GM12801 (cell line): ENCODE measurements around the gene HEATR5A.

Source experiments
- TF ChIP-seq, protein P1 (sequence below): IDR thresholded peaks from one replicate; pipeline ENCODE4 v1.5.1; 2011; ENCODE audit warnings: control low read depth; ENCODE audit not compliant: insufficient read length; ENCODE audit errors: extremely low read depth

The HEATR5A gene

GRCh38 chr14:31257244-31257553 lies 163.2 kb downstream of the HEATR5A start:
- TF ChIP-seq, protein P1, sequence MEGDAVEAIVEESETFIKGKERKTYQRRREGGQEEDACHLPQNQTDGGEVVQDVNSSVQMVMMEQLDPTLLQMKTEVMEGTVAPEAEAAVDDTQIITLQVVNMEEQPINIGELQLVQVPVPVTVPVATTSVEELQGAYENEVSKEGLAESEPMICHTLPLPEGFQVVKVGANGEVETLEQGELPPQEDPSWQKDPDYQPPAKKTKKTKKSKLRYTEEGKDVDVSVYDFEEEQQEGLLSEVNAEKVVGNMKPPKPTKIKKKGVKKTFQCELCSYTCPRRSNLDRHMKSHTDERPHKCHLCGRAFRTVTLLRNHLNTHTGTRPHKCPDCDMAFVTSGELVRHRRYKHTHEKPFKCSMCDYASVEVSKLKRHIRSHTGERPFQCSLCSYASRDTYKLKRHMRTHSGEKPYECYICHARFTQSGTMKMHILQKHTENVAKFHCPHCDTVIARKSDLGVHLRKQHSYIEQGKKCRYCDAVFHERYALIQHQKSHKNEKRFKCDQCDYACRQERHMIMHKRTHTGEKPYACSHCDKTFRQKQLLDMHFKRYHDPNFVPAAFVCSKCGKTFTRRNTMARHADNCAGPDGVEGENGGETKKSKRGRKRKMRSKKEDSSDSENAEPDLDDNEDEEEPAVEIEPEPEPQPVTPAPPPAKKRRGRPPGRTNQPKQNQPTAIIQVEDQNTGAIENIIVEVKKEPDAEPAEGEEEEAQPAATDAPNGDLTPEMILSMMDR, result no peak

GRCh38 chr14:31256534-31257243 lies 163.7 kb downstream of the HEATR5A start:
- TF ChIP-seq, protein P1, result no peak

DNA sequence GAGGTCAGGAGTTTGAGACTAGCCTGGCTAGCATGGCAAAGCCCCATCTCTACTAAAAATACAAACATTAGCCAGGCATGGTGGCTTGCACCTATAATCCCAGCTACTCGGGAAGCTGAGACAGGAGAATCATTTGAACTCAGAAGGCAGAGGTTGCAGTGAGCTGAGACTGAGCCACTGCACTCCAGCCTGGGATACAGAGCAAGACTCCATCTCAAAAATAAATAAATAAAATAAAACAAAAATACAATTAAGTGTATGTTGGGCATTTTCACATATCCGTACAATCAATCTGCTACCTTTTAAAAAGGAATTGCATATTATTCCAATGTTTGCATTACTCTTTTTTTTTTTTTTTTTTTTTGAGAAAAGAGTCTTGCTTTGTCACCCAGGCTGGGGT lies 165.1 kb downstream of the HEATR5A start:
- TF ChIP-seq, protein P1, result no peak

DNA sequence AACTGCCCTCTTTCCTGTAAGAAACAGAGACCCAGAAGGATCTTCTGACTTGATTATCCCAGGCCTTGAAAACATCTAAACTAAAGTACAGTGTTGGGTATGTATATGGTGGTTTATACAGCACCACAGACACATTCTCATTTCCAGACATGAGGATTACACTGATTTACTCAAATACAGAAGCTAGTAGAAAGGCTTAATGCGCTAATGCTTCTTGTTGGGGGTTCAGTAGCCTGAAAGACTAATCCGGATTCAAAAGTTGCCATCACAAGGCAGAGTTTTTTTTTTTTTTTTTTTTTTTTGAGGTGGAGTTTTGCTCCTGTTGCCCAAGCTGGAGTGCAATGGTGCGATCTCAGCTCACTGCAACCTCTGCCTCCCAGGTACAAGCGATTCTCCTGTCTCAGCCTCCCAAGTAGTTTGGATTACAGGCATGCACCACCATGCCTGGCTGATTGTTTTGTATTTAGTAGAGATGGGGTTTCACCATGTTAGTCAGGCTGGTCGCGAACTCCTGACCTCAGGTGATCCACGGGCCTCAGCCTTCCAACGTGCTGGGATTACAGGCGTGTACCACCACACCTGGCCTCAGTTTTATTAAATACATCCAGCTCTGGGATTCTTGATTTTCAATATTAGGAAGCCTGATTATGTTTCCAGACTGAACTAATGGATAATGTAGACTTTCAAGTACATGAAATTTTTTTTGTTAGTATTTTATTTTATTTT lies 166.4 kb downstream of the HEATR5A start:
- TF ChIP-seq, protein P1, result no peak

DNA sequence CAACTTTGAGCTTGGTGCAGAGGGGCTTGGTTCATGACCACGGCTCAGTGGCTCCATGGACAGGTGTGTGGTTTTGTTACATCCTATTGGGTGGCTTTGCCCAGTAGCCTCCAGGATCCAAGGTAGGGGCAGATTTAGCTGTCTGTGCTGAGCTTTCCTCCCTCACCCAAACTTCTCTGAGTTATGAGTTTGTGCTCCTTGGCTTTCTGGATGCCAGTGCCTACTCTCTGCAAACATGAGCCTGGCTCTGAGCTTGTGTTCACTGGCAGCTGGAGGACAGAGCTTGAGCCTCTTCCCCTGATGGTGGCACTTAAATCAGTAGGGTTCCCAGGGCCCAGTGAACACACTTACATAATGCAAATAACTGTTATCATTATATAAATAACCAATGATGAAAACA lies 167.5 kb downstream of the HEATR5A start:
- TF ChIP-seq, protein P1, result no peak

GRCh38 chr14:31251028-31251958 lies 169.1 kb downstream of the HEATR5A start:
- TF ChIP-seq, protein P1, result no peak

- TF ChIP-seq, protein P1, result no peak
Observed at GRCh38 chr14:31244626-31245025, 175.7 kb downstream of the HEATR5A start.
